RPMI8226 (cell line): ENCODE results near the gene C18orf32.
A peak's percentile ranks its signal among the peaks of the same experiment; 100 is the strongest.
"Not testable (repeated sequence)": the region's sequence is repeated elsewhere in the genome, so short reads cannot be mapped to it uniquely, and the experiment has no call there.

Experiments used
- DNase-seq: peaks from one replicate; pipeline ENCODE4 v3.0.0-alpha.2; 2015

C18orf32 gene

GRCh38 chr18:49486953-49487710 lies at the start of gene C18orf32:
Gene C18orf32, minus strand, starts transcription at chr18:49487234. Its CDS starts 3,486 bp downstream, at chr18:49483748.
- peak; percentile 98 for DNase-seq

GRCh38 chr18:49534846-49535601 lies 48.0 kb upstream of the C18orf32 start:
- no peak for DNase-seq

GRCh38 chr18:49531678-49532153 lies 44.7 kb upstream of the C18orf32 start:
- DNase-seq: no peak

- no peak for DNase-seq
These were observed 42.6 kb upstream of the C18orf32 start for GRCh38 chr18:49529596-49529995.

- no peak for DNase-seq
These were observed 40.7 kb upstream of the C18orf32 start for GRCh38 chr18:49527631-49528327.

- no peak for DNase-seq
These were observed 38.9 kb upstream of the C18orf32 start for GRCh38 chr18:49525981-49526380.

- DNase-seq: no peak
These were observed 37.9 kb upstream of the C18orf32 start for GRCh38 chr18:49524951-49525350.

GRCh38 chr18:49524349-49524748 lies 37.3 kb upstream of the C18orf32 start:
- no peak for DNase-seq

- not testable (repeated sequence) for DNase-seq
These were observed 36.6 kb upstream of the C18orf32 start for GRCh38 chr18:49523580-49524093.

- DNase-seq: no peak
These were observed 34.3 kb upstream of the C18orf32 start for GRCh38 chr18:49521216-49521835.

- no peak for DNase-seq
These were observed 33.7 kb upstream of the C18orf32 start for GRCh38 chr18:49520661-49521145.

- no peak for DNase-seq
These were observed 32.3 kb upstream of the C18orf32 start for GRCh38 chr18:49519101-49519971.

GRCh38 chr18:49517483-49517882 lies 30.4 kb upstream of the C18orf32 start:
- DNase-seq: no peak

GRCh38 chr18:49515516-49515915 lies 28.5 kb upstream of the C18orf32 start:
- DNase-seq: no peak

- DNase-seq: not testable (repeated sequence)
These were observed 28.0 kb upstream of the C18orf32 start for GRCh38 chr18:49515003-49515402.

GRCh38 chr18:49514577-49514976 lies 27.5 kb upstream of the C18orf32 start:
- no peak for DNase-seq

GRCh38 chr18:49512876-49513275 lies 25.8 kb upstream of the C18orf32 start:
- not testable (repeated sequence) for DNase-seq

- DNase-seq: peak; percentile 73
These were observed 23.5 kb upstream of the C18orf32 start for GRCh38 chr18:49510393-49511115.

GRCh38 chr18:49506438-49506837 lies 19.4 kb upstream of the C18orf32 start:
- DNase-seq: not testable (repeated sequence)

- no peak for DNase-seq
These were observed 16.9 kb upstream of the C18orf32 start for GRCh38 chr18:49503931-49504330.
